Measurements from ENCODE around the gene HPDL. TPM values are rescaled to one million over a fixed set of nuclear protein-coding genes. Genes with fewer than 3 reads are reported as not detected.

The HPDL gene
- total and polyA plus RNA-seq, 9 donors = 0.12 to 2.0 (median 1.2) TPM; not detected in 1

GRCh38 chr1:45325851-45326506, 716 bp upstream of the HPDL start:
- no peaks in the 10 kb centered on the region for H3K36me3 ChIP-seq
- H3K27me3 ChIP-seq = no peaks in the 10 kb centered on the region
- TF ChIP-seq EP300 (IDR thresholded peaks at IDR 0.05) (no peak), POLR2A (IDR thresholded peaks at IDR 0.05) (no peak), CTCF (IDR thresholded peaks at IDR 0.05) (no peak)
- no peak overlapping the region for H3K27ac ChIP-seq
- intact Hi-C loops (cut with DNase I) = no loop called here
- 55 to 61% (median 59%) methylated on average over 6 of the region's 6 CpGs for WGBS, 3 donors
- peaks cover 4% of the 10 kb centered on the region for H3K4me1 ChIP-seq (ENCODE audit: insufficient read depth)
- H3K9me3 ChIP-seq = no peaks in the 10 kb centered on the region
- no peak overlapping the region for H3K4me3 ChIP-seq
- DNase-seq = no peak

GRCh38 chr1:45327644-45328515, 1.2 kb downstream of the HPDL start:
- no peak overlapping the region for H3K27ac ChIP-seq
- WGBS, 3 donors = 57 to 62% (median 58%) methylated on average over 19 of the region's 19 CpGs

DNA sequence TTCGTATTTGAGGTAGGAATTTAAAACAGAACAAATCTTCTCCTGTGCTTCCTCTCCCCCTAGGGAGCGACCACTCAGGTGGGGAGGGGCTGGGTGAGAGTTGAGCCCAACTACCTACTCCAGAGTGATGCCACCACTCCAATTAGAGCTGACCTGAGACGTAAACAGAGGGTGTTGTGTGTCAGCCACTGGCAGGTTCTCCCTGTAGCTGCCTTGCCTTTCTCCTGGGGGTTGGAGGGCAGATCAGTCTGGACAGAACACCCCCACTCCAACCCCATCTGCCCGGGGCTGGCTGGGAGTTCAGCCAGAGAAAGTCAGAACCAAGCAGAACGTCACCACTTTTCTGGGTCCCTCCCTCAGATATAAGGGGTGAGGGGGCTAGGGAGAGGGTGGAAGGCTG, 2.0 kb downstream of the HPDL start:
- H3K4me1 ChIP-seq (ENCODE audit: insufficient read depth) = peaks cover 4% of the 10 kb centered on the region
- no peak overlapping the region for H3K4me3 ChIP-seq
- H3K27me3 ChIP-seq = no peaks in the 10 kb centered on the region
- no peak for TF ChIP-seq EP300 (IDR thresholded peaks at IDR 0.05)
- no peak for TF ChIP-seq CTCF (IDR thresholded peaks at IDR 0.05)
- no peak for TF ChIP-seq POLR2A (IDR thresholded peaks at IDR 0.05)
- WGBS, 3 donors = 64 to 74% (median 71%) methylated on average over 5 of the region's 5 CpGs
- H3K36me3 ChIP-seq = no peaks in the 10 kb centered on the region
- no peak overlapping the region for H3K27ac ChIP-seq
- DNase-seq = no peak
- intact Hi-C loops (cut with DNase I) = no loop called here
- H3K9me3 ChIP-seq = no peaks in the 10 kb centered on the region

More at GRCh38 chr1:45327644-45328515, 1.2 kb downstream of the HPDL start:
- TF ChIP-seq POLR2A (IDR thresholded peaks at IDR 0.05) = no peak
- TF ChIP-seq CTCF (IDR thresholded peaks at IDR 0.05) = no peak
- TF ChIP-seq EP300 (IDR thresholded peaks at IDR 0.05) = no peak
- H3K4me3 ChIP-seq = no peak overlapping the region
- intact Hi-C loops (cut with DNase I) = no loop called here
- no peak for DNase-seq
- no peaks in the 10 kb centered on the region for H3K27me3 ChIP-seq
- H3K4me1 ChIP-seq (ENCODE audit: insufficient read depth) = peaks cover 4% of the 10 kb centered on the region
- no peaks in the 10 kb centered on the region for H3K9me3 ChIP-seq
- H3K36me3 ChIP-seq = no peaks in the 10 kb centered on the region

- Histone ChIP-seq H3K27me3 (no peaks in the 10 kb centered on the region), H3K27ac (no peak overlapping the region), H3K36me3 (no peaks in the 10 kb centered on the region), H3K4me1 (ENCODE audit: insufficient read depth) (peaks cover 4% of the 10 kb centered on the region), H3K4me3 (no peak overlapping the region), H3K9me3 (no peaks in the 10 kb centered on the region)
- 73 to 77% (median 75%) methylated on average over 4 of the region's 4 CpGs for WGBS, 3 donors
- no peak for DNase-seq
- TF ChIP-seq EP300 (IDR thresholded peaks at IDR 0.05) (no peak), POLR2A (IDR thresholded peaks at IDR 0.05) (no peak), CTCF (IDR thresholded peaks at IDR 0.05) (no peak)
- intact Hi-C loops (cut with DNase I) = no loop called here
These were observed 2.8 kb downstream of the HPDL start for GRCh38 chr1:45329445-45329844.

Measured in ovary (tissue), 9 donors.